ENCODE data around the gene DHRS3. TPM values are rescaled to one million over a fixed set of nuclear protein-coding genes. Genes with fewer than 3 reads are reported as not detected.

The DHRS3 gene
- total and polyA plus RNA-seq, 2 of the 13 experiments (the other 11 are each of a cell fraction or from before 2014, with no cell fraction given), result 48.5 to 90.5 TPM

DNA sequence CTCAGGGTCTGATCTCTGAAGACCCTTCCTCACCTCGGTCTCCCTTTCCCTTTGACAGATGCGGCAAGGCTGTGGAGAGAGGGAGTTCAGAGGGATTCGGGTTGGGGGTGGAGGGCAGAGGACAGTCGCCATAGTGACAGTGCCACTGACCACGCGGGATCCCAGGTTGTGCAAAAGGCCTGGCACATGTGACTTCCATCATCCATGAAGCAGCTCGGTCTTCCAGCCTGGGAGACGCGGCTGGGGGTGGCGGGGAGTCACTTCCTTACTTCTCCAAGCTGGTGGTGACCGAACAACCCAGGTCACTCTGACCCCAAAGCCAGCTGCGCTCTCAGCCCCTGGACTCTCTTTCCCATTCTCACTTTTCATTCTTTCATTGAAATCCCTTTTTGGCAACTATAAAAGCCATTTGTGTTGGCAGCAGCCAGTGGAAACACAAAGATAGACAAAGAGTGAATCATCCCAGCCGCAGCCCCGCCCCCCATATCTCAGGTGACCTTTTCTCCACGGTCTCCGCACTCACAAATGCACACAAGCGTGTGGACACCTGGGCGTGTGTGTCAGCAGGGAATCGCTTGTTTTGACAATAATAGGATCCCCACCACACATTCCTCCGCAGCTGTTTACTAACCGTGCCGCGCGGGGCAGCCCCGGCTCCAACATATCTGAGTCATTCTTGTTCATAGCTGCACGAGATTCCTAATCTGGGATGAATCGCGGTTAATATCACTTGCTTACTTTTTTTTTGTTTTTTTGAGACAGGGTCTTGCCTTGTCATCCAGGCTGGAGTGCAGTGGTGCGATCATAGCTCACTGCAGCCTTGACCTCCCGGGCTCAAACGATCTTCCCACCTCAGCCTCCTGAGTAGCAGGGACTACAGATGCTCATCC, 68.3 kb downstream of the DHRS3 start (continued):
- TF ChIP-seq, protein P1, sequence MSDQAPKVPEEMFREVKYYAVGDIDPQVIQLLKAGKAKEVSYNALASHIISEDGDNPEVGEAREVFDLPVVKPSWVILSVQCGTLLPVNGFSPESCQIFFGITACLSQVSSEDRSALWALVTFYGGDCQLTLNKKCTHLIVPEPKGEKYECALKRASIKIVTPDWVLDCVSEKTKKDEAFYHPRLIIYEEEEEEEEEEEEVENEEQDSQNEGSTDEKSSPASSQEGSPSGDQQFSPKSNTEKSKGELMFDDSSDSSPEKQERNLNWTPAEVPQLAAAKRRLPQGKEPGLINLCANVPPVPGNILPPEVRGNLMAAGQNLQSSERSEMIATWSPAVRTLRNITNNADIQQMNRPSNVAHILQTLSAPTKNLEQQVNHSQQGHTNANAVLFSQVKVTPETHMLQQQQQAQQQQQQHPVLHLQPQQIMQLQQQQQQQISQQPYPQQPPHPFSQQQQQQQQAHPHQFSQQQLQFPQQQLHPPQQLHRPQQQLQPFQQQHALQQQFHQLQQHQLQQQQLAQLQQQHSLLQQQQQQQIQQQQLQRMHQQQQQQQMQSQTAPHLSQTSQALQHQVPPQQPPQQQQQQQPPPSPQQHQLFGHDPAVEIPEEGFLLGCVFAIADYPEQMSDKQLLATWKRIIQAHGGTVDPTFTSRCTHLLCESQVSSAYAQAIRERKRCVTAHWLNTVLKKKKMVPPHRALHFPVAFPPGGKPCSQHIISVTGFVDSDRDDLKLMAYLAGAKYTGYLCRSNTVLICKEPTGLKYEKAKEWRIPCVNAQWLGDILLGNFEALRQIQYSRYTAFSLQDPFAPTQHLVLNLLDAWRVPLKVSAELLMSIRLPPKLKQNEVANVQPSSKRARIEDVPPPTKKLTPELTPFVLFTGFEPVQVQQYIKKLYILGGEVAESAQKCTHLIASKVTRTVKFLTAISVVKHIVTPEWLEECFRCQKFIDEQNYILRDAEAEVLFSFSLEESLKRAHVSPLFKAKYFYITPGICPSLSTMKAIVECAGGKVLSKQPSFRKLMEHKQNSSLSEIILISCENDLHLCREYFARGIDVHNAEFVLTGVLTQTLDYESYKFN (CRISPR knock-in tag; conservative IDR thresholded peaks at IDR 0.05), result peak; percentile 37; the same call in 1 of the 2 replicates
- TF ChIP-seq, protein P2, sequence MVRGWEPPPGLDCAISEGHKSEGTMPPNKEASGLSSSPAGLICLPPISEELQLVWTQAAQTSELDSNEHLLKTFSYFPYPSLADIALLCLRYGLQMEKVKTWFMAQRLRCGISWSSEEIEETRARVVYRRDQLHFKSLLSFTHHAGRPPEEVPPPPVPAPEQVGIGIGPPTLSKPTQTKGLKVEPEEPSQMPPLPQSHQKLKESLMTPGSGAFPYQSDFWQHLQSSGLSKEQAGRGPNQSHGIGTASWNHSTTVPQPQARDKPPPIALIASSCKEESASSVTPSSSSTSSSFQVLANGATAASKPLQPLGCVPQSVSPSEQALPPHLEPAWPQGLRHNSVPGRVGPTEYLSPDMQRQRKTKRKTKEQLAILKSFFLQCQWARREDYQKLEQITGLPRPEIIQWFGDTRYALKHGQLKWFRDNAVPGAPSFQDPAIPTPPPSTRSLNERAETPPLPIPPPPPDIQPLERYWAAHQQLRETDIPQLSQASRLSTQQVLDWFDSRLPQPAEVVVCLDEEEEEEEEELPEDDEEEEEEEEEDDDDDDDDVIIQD (CRISPR knock-in tag; IDR thresholded peaks at IDR 0.05; ENCODE audit: low read depth), result peak; percentile 37; the same call in 1 of the 2 replicates
- TF ChIP-seq, protein P3, sequence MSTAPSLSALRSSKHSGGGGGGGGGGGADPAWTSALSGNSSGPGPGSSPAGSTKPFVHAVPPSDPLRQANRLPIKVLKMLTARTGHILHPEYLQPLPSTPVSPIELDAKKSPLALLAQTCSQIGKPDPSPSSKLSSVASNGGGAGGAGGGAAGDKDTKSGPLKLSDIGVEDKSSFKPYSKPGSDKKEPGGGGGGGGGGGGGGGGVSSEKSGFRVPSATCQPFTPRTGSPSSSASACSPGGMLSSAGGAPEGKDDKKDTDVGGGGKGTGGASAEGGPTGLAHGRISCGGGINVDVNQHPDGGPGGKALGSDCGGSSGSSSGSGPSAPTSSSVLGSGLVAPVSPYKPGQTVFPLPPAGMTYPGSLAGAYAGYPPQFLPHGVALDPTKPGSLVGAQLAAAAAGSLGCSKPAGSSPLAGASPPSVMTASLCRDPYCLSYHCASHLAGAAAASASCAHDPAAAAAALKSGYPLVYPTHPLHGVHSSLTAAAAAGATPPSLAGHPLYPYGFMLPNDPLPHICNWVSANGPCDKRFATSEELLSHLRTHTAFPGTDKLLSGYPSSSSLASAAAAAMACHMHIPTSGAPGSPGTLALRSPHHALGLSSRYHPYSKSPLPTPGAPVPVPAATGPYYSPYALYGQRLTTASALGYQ (CRISPR knock-in tag; IDR thresholded peaks at IDR 0.05), result peak; percentile 28; the same call in 1 of the 2 replicates
- TF ChIP-seq FOXK1 (CRISPR knock-in tag; IDR thresholded peaks at IDR 0.05; ENCODE audit: borderline replicate concordance, low read depth), result peak; percentile 72; the same call in 1 of the 2 replicates
- peak; percentile 95 for TF ChIP-seq FOSL2 (CRISPR knock-in tag; IDR thresholded peaks at IDR 0.05)
- TF ChIP-seq ZFP37 (CRISPR knock-in tag; IDR thresholded peaks at IDR 0.05; ENCODE audit: borderline replicate concordance), result no peak
- TF ChIP-seq ZBTB8A (CRISPR knock-in tag; IDR thresholded peaks at IDR 0.05; ENCODE audit: borderline replicate concordance, low read depth), result no peak
- TF ChIP-seq TBX2 (CRISPR knock-in tag; IDR thresholded peaks at IDR 0.05; ENCODE audit: borderline replicate concordance), result peak; percentile 60; the same call in 1 of the 2 replicates
- TF ChIP-seq, protein P4, sequence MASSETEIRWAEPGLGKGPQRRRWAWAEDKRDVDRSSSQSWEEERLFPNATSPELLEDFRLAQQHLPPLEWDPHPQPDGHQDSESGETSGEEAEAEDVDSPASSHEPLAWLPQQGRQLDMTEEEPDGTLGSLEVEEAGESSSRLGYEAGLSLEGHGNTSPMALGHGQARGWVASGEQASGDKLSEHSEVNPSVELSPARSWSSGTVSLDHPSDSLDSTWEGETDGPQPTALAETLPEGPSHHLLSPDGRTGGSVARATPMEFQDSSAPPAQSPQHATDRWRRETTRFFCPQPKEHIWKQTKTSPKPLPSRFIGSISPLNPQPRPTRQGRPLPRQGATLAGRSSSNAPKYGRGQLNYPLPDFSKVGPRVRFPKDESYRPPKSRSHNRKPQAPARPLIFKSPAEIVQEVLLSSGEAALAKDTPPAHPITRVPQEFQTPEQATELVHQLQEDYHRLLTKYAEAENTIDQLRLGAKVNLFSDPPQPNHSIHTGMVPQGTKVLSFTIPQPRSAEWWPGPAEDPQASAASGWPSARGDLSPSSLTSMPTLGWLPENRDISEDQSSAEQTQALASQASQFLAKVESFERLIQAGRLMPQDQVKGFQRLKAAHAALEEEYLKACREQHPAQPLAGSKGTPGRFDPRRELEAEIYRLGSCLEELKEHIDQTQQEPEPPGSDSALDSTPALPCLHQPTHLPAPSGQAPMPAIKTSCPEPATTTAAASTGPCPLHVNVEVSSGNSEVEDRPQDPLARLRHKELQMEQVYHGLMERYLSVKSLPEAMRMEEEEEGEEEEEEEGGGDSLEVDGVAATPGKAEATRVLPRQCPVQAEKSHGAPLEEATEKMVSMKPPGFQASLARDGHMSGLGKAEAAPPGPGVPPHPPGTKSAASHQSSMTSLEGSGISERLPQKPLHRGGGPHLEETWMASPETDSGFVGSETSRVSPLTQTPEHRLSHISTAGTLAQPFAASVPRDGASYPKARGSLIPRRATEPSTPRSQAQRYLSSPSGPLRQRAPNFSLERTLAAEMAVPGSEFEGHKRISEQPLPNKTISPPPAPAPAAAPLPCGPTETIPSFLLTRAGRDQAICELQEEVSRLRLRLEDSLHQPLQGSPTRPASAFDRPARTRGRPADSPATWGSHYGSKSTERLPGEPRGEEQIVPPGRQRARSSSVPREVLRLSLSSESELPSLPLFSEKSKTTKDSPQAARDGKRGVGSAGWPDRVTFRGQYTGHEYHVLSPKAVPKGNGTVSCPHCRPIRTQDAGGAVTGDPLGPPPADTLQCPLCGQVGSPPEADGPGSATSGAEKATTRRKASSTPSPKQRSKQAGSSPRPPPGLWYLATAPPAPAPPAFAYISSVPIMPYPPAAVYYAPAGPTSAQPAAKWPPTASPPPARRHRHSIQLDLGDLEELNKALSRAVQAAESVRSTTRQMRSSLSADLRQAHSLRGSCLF (CRISPR knock-in tag; IDR thresholded peaks at IDR 0.05; ENCODE audit: borderline replicate concordance), result no peak
- TF ChIP-seq, protein P5, sequence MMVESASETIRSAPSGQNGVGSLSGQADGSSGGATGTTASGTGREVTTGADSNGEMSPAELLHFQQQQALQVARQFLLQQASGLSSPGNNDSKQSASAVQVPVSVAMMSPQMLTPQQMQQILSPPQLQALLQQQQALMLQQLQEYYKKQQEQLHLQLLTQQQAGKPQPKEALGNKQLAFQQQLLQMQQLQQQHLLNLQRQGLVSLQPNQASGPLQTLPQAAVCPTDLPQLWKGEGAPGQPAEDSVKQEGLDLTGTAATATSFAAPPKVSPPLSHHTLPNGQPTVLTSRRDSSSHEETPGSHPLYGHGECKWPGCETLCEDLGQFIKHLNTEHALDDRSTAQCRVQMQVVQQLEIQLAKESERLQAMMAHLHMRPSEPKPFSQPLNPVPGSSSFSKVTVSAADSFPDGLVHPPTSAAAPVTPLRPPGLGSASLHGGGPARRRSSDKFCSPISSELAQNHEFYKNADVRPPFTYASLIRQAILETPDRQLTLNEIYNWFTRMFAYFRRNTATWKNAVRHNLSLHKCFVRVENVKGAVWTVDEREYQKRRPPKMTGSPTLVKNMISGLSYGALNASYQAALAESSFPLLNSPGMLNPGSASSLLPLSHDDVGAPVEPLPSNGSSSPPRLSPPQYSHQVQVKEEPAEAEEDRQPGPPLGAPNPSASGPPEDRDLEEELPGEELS (CRISPR knock-in tag; IDR thresholded peaks at IDR 0.05), result peak; percentile 81
- TF ChIP-seq RXRA (CRISPR knock-in tag; IDR thresholded peaks at IDR 0.05), result peak; percentile 77; the same call in 1 of the 2 replicates
- peak; percentile 23; the same call in 1 of the 2 replicates for TF ChIP-seq PHF8 (CRISPR knock-in tag; IDR thresholded peaks at IDR 0.05)
- TF ChIP-seq KDM3A (CRISPR knock-in tag; IDR thresholded peaks at IDR 0.05; ENCODE audit: low read depth), result no peak
